Measurements from ENCODE around the gene KIF22. TPM values are rescaled to one million over a fixed set of nuclear protein-coding genes. Genes with fewer than 3 reads are reported as not detected.

The KIF22 gene
- total RNA-seq, 1 donor from 2014 or later, result 20.0 TPM

- peak overlapping the region; percentile 92 for H3K27ac Mint-ChIP-seq (ENCODE audit: unreplicated experiment)
- TF ChIP-seq CTCF (IDR thresholded peaks at IDR 0.05), result no peak
- no peak for DNase-seq (ENCODE audit: extremely low spot score, unreplicated experiment)
- H3K9me3 Mint-ChIP-seq (ENCODE audit: unreplicated experiment), result no peaks in the 10 kb centered on the region
- H3K4me3 Mint-ChIP-seq (ENCODE audit: unreplicated experiment), result peak overlapping the region; percentile 83
- H3K4me1 Mint-ChIP-seq (ENCODE audit: unreplicated experiment), result peaks cover 64% of the 10 kb centered on the region
- H3K27me3 Mint-ChIP-seq (ENCODE audit: unreplicated experiment), result no peaks in the 10 kb centered on the region
- H3K36me3 Mint-ChIP-seq (ENCODE audit: unreplicated experiment), result peaks cover 4% of the 10 kb centered on the region
Measured at GRCh38 chr16:29809031-29809747, 18.6 kb downstream of the KIF22 start.

- H3K36me3 Mint-ChIP-seq (ENCODE audit: unreplicated experiment), result peaks cover 4% of the 10 kb centered on the region
- peaks cover 66% of the 10 kb centered on the region for H3K4me1 Mint-ChIP-seq (ENCODE audit: unreplicated experiment)
- no peak for TF ChIP-seq CTCF (IDR thresholded peaks at IDR 0.05)
- H3K9me3 Mint-ChIP-seq (ENCODE audit: unreplicated experiment), result no peaks in the 10 kb centered on the region
- peak overlapping the region; percentile 93 for H3K27ac Mint-ChIP-seq (ENCODE audit: unreplicated experiment)
- H3K4me3 Mint-ChIP-seq (ENCODE audit: unreplicated experiment), result peak overlapping the region; percentile 81
- H3K27me3 Mint-ChIP-seq (ENCODE audit: unreplicated experiment), result no peaks in the 10 kb centered on the region
- DNase-seq (ENCODE audit: extremely low spot score, unreplicated experiment), result no peak
Measured at GRCh38 chr16:29809850-29810698, 19.5 kb downstream of the KIF22 start.

DNA sequence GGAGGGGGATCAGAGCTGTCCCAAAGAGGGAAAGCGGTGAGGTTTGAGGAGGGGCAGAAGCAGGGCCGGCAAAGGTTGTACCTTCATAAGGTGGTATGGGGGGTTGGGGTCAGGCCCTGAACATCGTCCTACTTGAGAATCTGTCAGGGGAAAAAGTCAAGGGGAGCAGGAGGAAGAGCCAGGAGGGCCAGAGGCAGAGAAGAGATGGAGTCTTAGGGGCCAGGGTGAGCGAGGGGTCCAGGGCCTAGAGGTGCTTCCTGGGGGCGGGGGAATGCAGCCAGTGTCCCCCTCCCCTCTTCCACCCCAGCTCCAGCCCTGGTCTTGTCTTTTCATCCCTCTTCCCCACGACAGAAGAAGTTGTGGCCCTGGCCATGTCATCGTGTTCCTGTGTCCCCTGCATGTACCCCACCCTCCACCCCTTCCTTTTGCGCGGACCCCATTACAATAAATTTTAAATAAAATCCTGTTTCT is 20.2 kb downstream of the KIF22 start:
- H3K36me3 Mint-ChIP-seq (ENCODE audit: unreplicated experiment), result peaks cover 4% of the 10 kb centered on the region
- peaks cover 69% of the 10 kb centered on the region for H3K4me1 Mint-ChIP-seq (ENCODE audit: unreplicated experiment)
- H3K27ac Mint-ChIP-seq (ENCODE audit: unreplicated experiment), result peak overlapping the region; percentile 93
- no peak for DNase-seq (ENCODE audit: extremely low spot score, unreplicated experiment)
- TF ChIP-seq CTCF (IDR thresholded peaks at IDR 0.05), result no peak
- H3K27me3 Mint-ChIP-seq (ENCODE audit: unreplicated experiment), result no peaks in the 10 kb centered on the region
- H3K4me3 Mint-ChIP-seq (ENCODE audit: unreplicated experiment), result peak overlapping the region; percentile 81
- H3K9me3 Mint-ChIP-seq (ENCODE audit: unreplicated experiment), result no peaks in the 10 kb centered on the region

DNA sequence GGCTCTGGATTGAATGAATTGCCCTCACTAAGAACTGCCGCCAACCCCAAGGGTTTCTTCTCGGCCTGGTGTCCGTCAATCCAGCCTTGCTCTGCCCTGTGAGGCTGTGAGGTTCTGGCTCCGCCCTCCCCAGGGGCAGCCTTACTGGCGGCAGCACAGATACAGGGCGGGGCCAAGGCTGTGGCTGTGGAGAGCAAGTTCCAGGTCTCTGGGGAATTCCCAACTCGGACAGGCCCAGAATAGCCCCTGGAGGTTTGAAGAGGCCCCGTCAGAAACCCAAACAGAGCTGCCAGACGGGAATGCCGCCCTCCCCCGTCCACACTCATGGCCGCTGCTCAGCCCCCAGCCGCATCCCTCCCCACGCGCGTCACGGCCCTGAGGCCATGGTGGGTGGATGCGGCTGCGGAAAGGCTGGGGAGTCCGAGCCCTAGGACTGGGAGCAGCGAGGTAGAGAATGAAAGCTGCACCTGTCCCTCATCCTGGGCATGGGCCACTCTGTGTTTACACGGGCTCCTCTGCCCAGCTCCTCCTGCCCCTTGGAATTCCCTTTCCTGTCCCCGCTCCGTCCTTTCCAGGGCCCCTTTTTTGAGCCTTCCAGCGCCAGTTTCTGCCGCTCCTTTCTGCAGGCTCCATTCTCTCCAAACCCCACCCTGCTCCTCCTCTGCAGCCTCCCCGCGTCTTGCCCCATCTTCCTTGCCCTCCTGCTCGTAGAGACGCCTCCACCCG is 20.8 kb downstream of the KIF22 start:
- peak; percentile 97 for DNase-seq (ENCODE audit: extremely low spot score, unreplicated experiment)
- H3K4me1 Mint-ChIP-seq (ENCODE audit: unreplicated experiment), result peaks cover 72% of the 10 kb centered on the region
- H3K27ac Mint-ChIP-seq (ENCODE audit: unreplicated experiment), result peak overlapping the region; percentile 93
- H3K4me3 Mint-ChIP-seq (ENCODE audit: unreplicated experiment), result peak overlapping the region; percentile 81
- TF ChIP-seq CTCF (IDR thresholded peaks at IDR 0.05), result no peak
- H3K27me3 Mint-ChIP-seq (ENCODE audit: unreplicated experiment), result no peaks in the 10 kb centered on the region
- peaks cover 4% of the 10 kb centered on the region for H3K36me3 Mint-ChIP-seq (ENCODE audit: unreplicated experiment)
- no peaks in the 10 kb centered on the region for H3K9me3 Mint-ChIP-seq (ENCODE audit: unreplicated experiment)
